SH-SY5Y (cell line): ENCODE results near the gene AKAP6.

Experiments used
- GATA2 ChIP-seq: IDR thresholded peaks from 2 replicates; pipeline ENCODE4 v1.6.1; 2011; ENCODE audit warnings: mild to moderate bottlenecking, low read depth, low read length
- GATA3 ChIP-seq: IDR thresholded peaks from 2 replicates; pipeline ENCODE4 v1.6.1; 2011; ENCODE audit warnings: low read depth, mild to moderate bottlenecking, low read length, moderate library complexity

- TF ChIP-seq GATA2 (no peak), GATA3 (no peak)
Measured at GRCh38 chr14:32434880-32435279, 105.8 kb downstream of the AKAP6 start.
